Naive thymus-derived CD4-positive, alpha-beta T cell (primary cell): ENCODE data around the gene STIM1. TPM values are rescaled to one million over a fixed set of nuclear protein-coding genes. Genes with fewer than 3 reads are reported as not detected.

Experiments used
- ATAC-seq: fragments of 150-1000 bp; cut with Tn5 transposase; 2 replicates; pipeline ENCODE4 v1.10.0; 2021; ENCODE audit warnings: mild to moderate bottlenecking, moderate library complexity
- CTCF ChIA-PET: fragments of 350-600 bp; sonication (Branson Sonifier 250); formaldehyde crosslinking; loops from one replicate; lab custom pipeline; 2021; ENCODE audit warnings: antibody characterized with exemption; lab: Charles Lee
- POLR2A ChIA-PET: fragments of 350-600 bp; sonication (Branson Sonifier 250); formaldehyde crosslinking; loops from one replicate; lab custom pipeline; 2021; ENCODE audit warnings: antibody characterized with exemption, inconsistent platforms; lab: Charles Lee
- DNase-seq, 9 donors: peaks; one replicate each; pipeline versions ENCODE4 v3.0.0 to v3.0.0-alpha.2; 2020 to 2022; ENCODE audit warnings: mixed read lengths in 1 of 9
- H3K27ac ChIP-seq: one replicate; pipeline ENCODE4 v1.7.0; 2013; ENCODE audit warnings: mild to moderate bottlenecking, low read depth, low read length, moderate library complexity
- H3K27me3 ChIP-seq, 2 donors: one replicate each; pipeline ENCODE4 v1.7.0; 2013; ENCODE audit warnings: low read length in 2 of 2, mild to moderate bottlenecking in 2 of 2, moderate library complexity in 2 of 2; ENCODE audit not compliant: control insufficient read depth in 2 of 2, insufficient read depth in 2 of 2
- H3K36me3 ChIP-seq, 3 experiments: 1 replicate in 2 of 3; 2 replicates in 1 of 3; pipeline ENCODE4 v1.7.0; 2013; ENCODE audit warnings: low read length in 3 of 3, mild to moderate bottlenecking in 3 of 3, moderate library complexity in 1 of 3; ENCODE audit not compliant: insufficient read depth in 3 of 3, control insufficient read depth in 2 of 3
- H3K4me1 ChIP-seq, 2 donors: one replicate each; pipeline ENCODE4 v1.7.0; 2013; ENCODE audit warnings: low read length in 2 of 2, mild to moderate bottlenecking in 2 of 2, moderate library complexity in 1 of 2; ENCODE audit not compliant: control insufficient read depth in 2 of 2, insufficient read depth in 2 of 2
- H3K4me3 ChIP-seq: 2 replicates; pipeline ENCODE4 v1.7.0; 2013; ENCODE audit warnings: mild to moderate bottlenecking, low read length
- H3K9me3 ChIP-seq, 3 experiments: 1 replicate in 2 of 3; 2 replicates in 1 of 3; pipeline ENCODE4 v1.7.0; 2013; ENCODE audit warnings: low read length in 3 of 3; ENCODE audit not compliant: control insufficient read depth in 2 of 3
- H3K27ac Mint-ChIP-seq, 9 donors: one replicate each; pipeline ENCODE4 v1.8.0; 2020 to 2022; ENCODE audit warnings: mixed read lengths in 9 of 9, mild to moderate bottlenecking in 8 of 9, moderate library complexity in 5 of 9, inconsistent platforms in 2 of 9
- H3K27me3 Mint-ChIP-seq, 5 donors: one replicate each; pipeline ENCODE4 v1.8.0; 2021 to 2022; ENCODE audit warnings: mixed read lengths in 5 of 5, mild to moderate bottlenecking in 1 of 5
- H3K36me3 Mint-ChIP-seq, 5 donors: one replicate each; pipeline ENCODE4 v1.8.0; 2020 to 2022; ENCODE audit warnings: mixed read lengths in 5 of 5, mild to moderate bottlenecking in 3 of 5, inconsistent platforms in 1 of 5
- H3K4me1 Mint-ChIP-seq, 7 donors: one replicate each; pipeline ENCODE4 v1.8.0; 2020 to 2022; ENCODE audit warnings: mixed read lengths in 7 of 7, mild to moderate bottlenecking in 3 of 7, inconsistent platforms in 1 of 7
- H3K4me3 Mint-ChIP-seq, 10 donors: one replicate each; pipeline ENCODE4 v1.8.0; 2020 to 2022; ENCODE audit warnings: mild to moderate bottlenecking in 10 of 10, mixed read lengths in 10 of 10, moderate library complexity in 6 of 10, inconsistent platforms in 2 of 10
- H3K9me3 Mint-ChIP-seq, 11 donors: one replicate each; pipeline ENCODE4 v1.8.0; 2020 to 2022; ENCODE audit warnings: mixed read lengths in 11 of 11, mild to moderate bottlenecking in 4 of 11, inconsistent platforms in 1 of 11, moderate library complexity in 1 of 11
- intact Hi-C, 2 donors: fragments of 100-400 bp; cut with micrococcal nuclease; formaldehyde crosslinking; loops; one replicate each; pipeline ENCODE4 v1.15.1; 2023
- polyA plus RNA-seq, 2 donors: library from polyadenylated mRNA; unstranded; fragments of 300-500 nt; fragmentation: Illumina TruSeq; gene quantifications; one replicate each; pipeline ENCODE4 v1.2.3, GENCODE V29; 2021
- total RNA-seq, 6 experiments: library from RNA in 5 of 6; stranded (reverse) in 5 of 6; gene quantifications; 1 replicate in 5 of 6; 2 replicates in 1 of 6; pipeline ENCODE4 v1.2.3 and lab custom pipeline; 2021 to 2026

Gene STIM1
- total and polyA plus RNA-seq, 7 experiments from 2014 or later, result 38.4 to 117 (median 99.0) TPM

- H3K27me3 Mint-ChIP-seq, result no peaks in the 10 kb centered on the region
- H3K4me3 Mint-ChIP-seq, result peak overlapping the region; percentile 9 to 72 (median 54)
- H3K9me3 Mint-ChIP-seq, result peaks cover 0 to 2% (median 0%) of the 10 kb centered on the region in 11 donors
- peaks cover 41 to 57% of the 10 kb centered on the region in 2 donors for H3K4me1 ChIP-seq
- peak overlapping the region; percentile 59 for H3K27ac ChIP-seq
- CTCF ChIA-PET, result interaction anchor here (1.0 to 1.5 kb wide), 3 partner anchors 40 to 55 kb away, joined by 4 to 8 read pairs (median 5); partner anchors contain the start of gene STIM1
- no peaks in the 10 kb centered on the region for H3K9me3 ChIP-seq
- no peaks in the 10 kb centered on the region for H3K27me3 ChIP-seq
- POLR2A ChIA-PET, result interaction anchor here (0.6 to 5.8 kb wide), 8 partner anchors 11 to 65 kb away, joined by 3 to 37 read pairs (median 4); partner anchors contain the start of genes RHOG and STIM1
- peak overlapping the region; percentile 64 to 91 (median 81) for H3K27ac Mint-ChIP-seq
- no peak overlapping the region for H3K4me3 ChIP-seq
- intact Hi-C loops, result loop anchor here (1.0 to 5.0 kb wide), 9 partner anchors 10 to 167 kb away; partner anchors contain the start of gene STIM1 (in 1 of the 2)
- H3K36me3 ChIP-seq, result no peaks in the 10 kb centered on the region
- H3K4me1 Mint-ChIP-seq, result peaks cover 66 to 93% (median 84%) of the 10 kb centered on the region in 7 donors
- ATAC-seq (peak; percentile 92), DNase-seq (peak in 8 of 9 donors; percentile 45 to 80 (median 72))
- H3K36me3 Mint-ChIP-seq, result peaks cover 0 to 9% (median 0%) of the 10 kb centered on the region in 5 donors
These were observed 49.9 kb downstream of the STIM1 start for GRCh38 chr11:3905080-3905953.

GRCh38 chr11:3906166-3906565 is 50.7 kb downstream of the STIM1 start:
- H3K27me3 ChIP-seq, result no peaks in the 10 kb centered on the region
- peak overlapping the region; percentile 47 for H3K27ac ChIP-seq
- Mint-ChIP-seq H3K27me3 (no peaks in the 10 kb centered on the region), H3K27ac (peak overlapping the region in 6 of 9 donors; percentile 78 to 91 (median 84)), H3K36me3 (peaks cover 0 to 9% (median 0%) of the 10 kb centered on the region in 5 donors), H3K9me3 (peaks cover 0 to 2% (median 0%) of the 10 kb centered on the region in 11 donors), H3K4me3 (peak overlapping the region in 3 of 10 donors; percentile 2 to 72 (median 23)), H3K4me1 (peaks cover 68 to 93% (median 83%) of the 10 kb centered on the region in 7 donors)
- intact Hi-C loops, result loop anchor here in 1 of 2 donors (5.0 kb wide), 2 partner anchors 36 to 166 kb away; no protein-coding TSS in a partner anchor
- peaks cover 37 to 53% of the 10 kb centered on the region in 2 donors for H3K4me1 ChIP-seq
- ChIA-PET CTCF (interaction anchor here (0.9 to 1.5 kb wide), 5 partner anchors 21 to 64 kb away, joined by 3 to 8 read pairs (median 4); partner anchors contain the start of gene STIM1), POLR2A (interaction anchor here (0.6 to 5.8 kb wide), 7 partner anchors 11 to 86 kb away, joined by 3 to 37 read pairs (median 4); partner anchors contain the start of gene STIM1)
- no peaks in the 10 kb centered on the region for H3K9me3 ChIP-seq
- no peak overlapping the region for H3K4me3 ChIP-seq
- ATAC-seq (no peak), DNase-seq (no peak)
- H3K36me3 ChIP-seq, result no peaks in the 10 kb centered on the region

- H3K27me3 Mint-ChIP-seq, result no peaks in the 10 kb centered on the region
- Histone ChIP-seq H3K4me3 (no peak overlapping the region), H3K27me3 (no peaks in the 10 kb centered on the region), H3K9me3 (no peaks in the 10 kb centered on the region), H3K27ac (no peak overlapping the region), H3K4me1 (peaks cover 33 to 50% of the 10 kb centered on the region in 2 donors), H3K36me3 (no peaks in the 10 kb centered on the region)
- peak overlapping the region in 9 of 10 donors; percentile 1 to 48 (median 42) for H3K4me3 Mint-ChIP-seq
- H3K4me1 Mint-ChIP-seq, result peaks cover 62 to 90% (median 79%) of the 10 kb centered on the region in 7 donors
- ChIA-PET POLR2A (no interaction called here), CTCF (interaction anchor here (0.6 to 0.8 kb wide), 2 partner anchors 55 to 58 kb away, joined by 3 to 5 read pairs; no protein-coding TSS in a partner anchor)
- no peak for ATAC-seq
- H3K36me3 Mint-ChIP-seq, result peaks cover 0 to 9% (median 0%) of the 10 kb centered on the region in 5 donors
- H3K27ac Mint-ChIP-seq, result peak overlapping the region; percentile 26 to 83 (median 74)
- intact Hi-C loops, result loop anchor here in 1 of 2 donors (5.0 kb wide), 2 partner anchors 35 to 165 kb away; no protein-coding TSS in a partner anchor
- peaks cover 0 to 2% (median 0%) of the 10 kb centered on the region in 11 donors for H3K9me3 Mint-ChIP-seq
- no peak for DNase-seq
These were observed 52.1 kb downstream of the STIM1 start for GRCh38 chr11:3907590-3907989.

GRCh38 chr11:3909901-3910300 is 54.4 kb downstream of the STIM1 start:
- peak overlapping the region in 8 of 9 donors; percentile 15 to 85 (median 64) for H3K27ac Mint-ChIP-seq
- H3K4me3 Mint-ChIP-seq, result no peak overlapping the region
- Histone ChIP-seq H3K4me1 (peaks cover 17 to 31% of the 10 kb centered on the region in 2 donors), H3K27ac (no peak overlapping the region), H3K27me3 (no peaks in the 10 kb centered on the region), H3K36me3 (no peaks in the 10 kb centered on the region), H3K9me3 (no peaks in the 10 kb centered on the region), H3K4me3 (no peak overlapping the region)
- ChIA-PET CTCF (interaction anchor here (0.6 kb wide), 1 partner anchor 194 kb away, joined by 3 read pairs; no protein-coding TSS in a partner anchor), POLR2A (interaction anchor here (1.9 kb wide), 1 partner anchor 55 kb away, joined by 4 read pairs; the partner anchor contains the start of gene STIM1)
- no peak for DNase-seq
- no peaks in the 10 kb centered on the region for H3K27me3 Mint-ChIP-seq
- intact Hi-C loops, result loop anchor here in 1 of 2 donors (5.0 kb wide), 2 partner anchors 32 to 162 kb away; no protein-coding TSS in a partner anchor
- H3K36me3 Mint-ChIP-seq, result peaks cover 0 to 10% (median 3%) of the 10 kb centered on the region in 5 donors
- peaks cover 0 to 2% (median 0%) of the 10 kb centered on the region in 11 donors for H3K9me3 Mint-ChIP-seq
- H3K4me1 Mint-ChIP-seq, result peaks cover 57 to 87% (median 69%) of the 10 kb centered on the region in 7 donors
- ATAC-seq, result no peak

GRCh38 chr11:3911908-3912505 is 56.5 kb downstream of the STIM1 start:
- Mint-ChIP-seq H3K27ac (peak overlapping the region; percentile 1 to 92 (median 77)), H3K4me1 (peaks cover 51 to 83% (median 65%) of the 10 kb centered on the region in 7 donors), H3K36me3 (peaks cover 0 to 14% (median 3%) of the 10 kb centered on the region in 5 donors), H3K9me3 (peaks cover 0 to 2% (median 0%) of the 10 kb centered on the region in 11 donors), H3K4me3 (peak overlapping the region in 1 of 10 donors; percentile 18), H3K27me3 (no peaks in the 10 kb centered on the region)
- ChIA-PET CTCF (interaction anchor here (0.7 kb wide), 1 partner anchor 10 kb away, joined by 3 read pairs; no protein-coding TSS in a partner anchor), POLR2A (interaction anchor here (0.9 kb wide), 1 partner anchor 52 kb away, joined by 3 read pairs; no protein-coding TSS in a partner anchor)
- DNase-seq (no peak), ATAC-seq (no peak)
- H3K27me3 ChIP-seq, result no peaks in the 10 kb centered on the region
- peaks cover 12 to 19% of the 10 kb centered on the region in 2 donors for H3K4me1 ChIP-seq
- H3K4me3 ChIP-seq, result no peak overlapping the region
- no peak overlapping the region for H3K27ac ChIP-seq
- no peaks in the 10 kb centered on the region for H3K9me3 ChIP-seq
- H3K36me3 ChIP-seq, result no peaks in the 10 kb centered on the region
- intact Hi-C loops, result no loop called here
